GM12878 (cell line): ENCODE data around the gene PKHD1. TPM values are rescaled to one million over a fixed set of nuclear protein-coding genes. Genes with fewer than 3 reads are reported as not detected.

Experiments used
- ATAC-seq: fragments of 200-7000 bp; cut with Tn5 transposase; 3 replicates; pipeline ENCODE4 v1.9.1; 2020; ENCODE audit warnings: mild to moderate bottlenecking, moderate library complexity
- BruUV-seq: library from RNA; stranded (reverse); fragments of 400-500 nt; replicated peaks from 2 replicates; lab custom pipeline; 2021; lab: Mats Ljungman, UMichigan
- CTCF ChIA-PET: fragments of 300-600 bp; sonication (Branson Sonifier 250); formaldehyde crosslinking; extraction: SDS; loops from one replicate; lab custom pipeline; 2021; ENCODE audit warnings: inconsistent platforms; lab: Yijun Ruan, JAX
- POLR2A ChIA-PET: fragments of 350-600 bp; formaldehyde crosslinking; extraction: SDS; loops from one replicate; lab custom pipeline; 2021; ENCODE audit warnings: inconsistent platforms; lab: Charles Lee
- RAD21 ChIA-PET: fragments of 300-600 bp; sonication (Branson Sonifier 250); formaldehyde crosslinking; loops from one replicate; lab custom pipeline; 2023; ENCODE audit warnings: antibody characterized with exemption; ENCODE audit not compliant: unreplicated experiment; lab: Charles Lee
- SMC1A ChIA-PET: fragments of 300-600 bp; sonication (Branson Sonifier 250); formaldehyde crosslinking; loops from one replicate; lab custom pipeline; 2023; ENCODE audit not compliant: unreplicated experiment, uncharacterized antibody; lab: Charles Lee
- DNase-seq: peaks from one replicate; pipeline ENCODE4 v3.0.0-alpha.2; 2011; ENCODE audit warnings: low read depth, low spot score
- FAIRE-seq: peaks from 3 replicates; lab custom pipeline; 2011; peaks lifted over from hg19 to GRCh38; lab: Jason Lieb, UNC
- H2AFZ ChIP-seq: 2 replicates; pipeline ENCODE4 v1.6.0; 2011; ENCODE audit warnings: low read depth, low read length, control low read depth; ENCODE audit not compliant: control insufficient read depth
- H3K27ac ChIP-seq: 2 replicates; pipeline ENCODE4 v1.5.1; 2011; ENCODE audit warnings: control low read depth; ENCODE audit not compliant: control insufficient read depth, insufficient read depth
- H3K27me3 ChIP-seq, 2 experiments: replicated peaks in 1 of 2; 2 replicates each; pipeline versions ENCODE4 v1.6.0 to v1.6.1; 2011; ENCODE audit warnings: low read length in 1 of 2; ENCODE audit not compliant: control insufficient read depth in 2 of 2, insufficient read depth in 2 of 2
- H3K36me3 ChIP-seq, 2 experiments: 2 replicates each; pipeline ENCODE4 v1.5.1; 2011; ENCODE audit warnings: low read length in 1 of 2; ENCODE audit not compliant: control insufficient read depth in 2 of 2, insufficient read depth in 2 of 2
- H3K4me1 ChIP-seq: 2 replicates; pipeline ENCODE4 v1.6.1; 2011; ENCODE audit warnings: mild to moderate bottlenecking, low read length, moderate library complexity, mixed read lengths; ENCODE audit not compliant: control insufficient read depth, insufficient read depth
- H3K4me2 ChIP-seq: 2 replicates; pipeline ENCODE4 v1.6.0; 2011; ENCODE audit warnings: control low read depth; ENCODE audit not compliant: control insufficient read depth, insufficient read depth
- H3K4me3 ChIP-seq: fragments of 200-600 bp; sonication (generic); 2 replicates; pipeline ENCODE4 v1.5.1; 2016
- H3K79me2 ChIP-seq: 2 replicates; pipeline ENCODE4 v1.6.0; 2011; ENCODE audit warnings: low read length; ENCODE audit not compliant: control insufficient read depth, insufficient read depth
- H3K9ac ChIP-seq: 2 replicates; pipeline ENCODE4 v1.8.0; 2011; ENCODE audit warnings: low read length, control low read depth, mixed read lengths; ENCODE audit not compliant: control insufficient read depth, insufficient read depth
- H3K9me3 ChIP-seq: replicated peaks from 3 replicates; pipeline ENCODE4 v1.5.1; 2011; ENCODE audit warnings: mild to moderate bottlenecking, low read length; ENCODE audit not compliant: control insufficient read depth, insufficient read depth
- H4K20me1 ChIP-seq: 2 replicates; pipeline ENCODE4 v1.6.0; 2011; ENCODE audit not compliant: control insufficient read depth, insufficient read depth
- BCL11A ChIP-seq: IDR thresholded peaks from 2 replicates; pipeline ENCODE4 v1.6.1; 2011; ENCODE audit warnings: low read depth, low read length
- E4F1 ChIP-seq: fragments of 450-650 bp; IDR thresholded peaks from 2 replicates; pipeline ENCODE4 v1.6.1; 2018; ENCODE audit warnings: borderline replicate concordance, mild to moderate bottlenecking; ENCODE audit not compliant: partially characterized antibody
- EED ChIP-seq: sonication (generic); IDR thresholded peaks from 2 replicates; pipeline ENCODE4 v1.6.1; 2016; ENCODE audit warnings: antibody characterized with exemption, low read depth
- EGR1 ChIP-seq, 2 experiments: IDR thresholded peaks; 1 replicate in 1 of 2; 2 replicates in 1 of 2; pipeline ENCODE4 v1.6.1; 2011 to 2012; ENCODE audit warnings: low read depth in 2 of 2, low read length in 2 of 2, borderline replicate concordance in 1 of 2, mild to moderate bottlenecking in 1 of 2, moderate library complexity in 1 of 2
- GABPA ChIP-seq: IDR thresholded peaks from 2 replicates; pipeline ENCODE4 v1.6.1; 2014; ENCODE audit warnings: antibody characterized with exemption, low read depth, mild to moderate bottlenecking, inconsistent platforms
- IRF4 ChIP-seq: IDR thresholded peaks from 2 replicates; pipeline ENCODE4 v1.6.1; 2011; ENCODE audit warnings: low read depth, low read length
- JUND ChIP-seq: IDR thresholded peaks from 2 replicates; pipeline ENCODE4 v1.6.1; 2012; ENCODE audit warnings: low read depth, mild to moderate bottlenecking, low read length, improper control_type of control experiment, moderate library complexity
- MEF2A ChIP-seq: IDR thresholded peaks from 2 replicates; pipeline ENCODE4 v1.6.1; 2011; ENCODE audit warnings: low read depth, mild to moderate bottlenecking, low read length, moderate library complexity; ENCODE audit not compliant: insufficient read depth
- MTA2 ChIP-seq: fragments of 450-650 bp; IDR thresholded peaks from 2 replicates; pipeline ENCODE4 v1.6.1; 2016; ENCODE audit warnings: low read depth, mild to moderate bottlenecking, moderate library complexity
- MTA3 ChIP-seq: IDR thresholded peaks from 2 replicates; pipeline ENCODE4 v1.6.1; 2012; ENCODE audit warnings: low read length, inconsistent platforms, borderline replicate concordance
- MYC ChIP-seq: IDR thresholded peaks from 2 replicates; pipeline ENCODE4 v1.6.1; 2011; ENCODE audit warnings: mild to moderate bottlenecking, low read length, moderate library complexity, inconsistent platforms; ENCODE audit not compliant: insufficient read depth, insufficient replicate concordance, insufficient read length, severe bottlenecking
- NR2F1 ChIP-seq: fragments of 450-650 bp; conservative IDR thresholded peaks from 2 replicates; pipeline ENCODE4 v1.6.1; 2017; ENCODE audit warnings: mild to moderate bottlenecking
- RAD21 ChIP-seq: IDR thresholded peaks from 2 replicates; pipeline ENCODE4 v1.6.1; 2011; ENCODE audit warnings: mild to moderate bottlenecking, low read depth, low read length, moderate library complexity; ENCODE audit not compliant: insufficient read depth
- RFX5 ChIP-seq: IDR thresholded peaks from 2 replicates; pipeline ENCODE4 v1.6.1; 2011; ENCODE audit warnings: low read depth, low read length, improper control_type of control experiment
- USF2 ChIP-seq: IDR thresholded peaks from 2 replicates; pipeline ENCODE4 v1.6.1; 2011; ENCODE audit warnings: low read depth, low read length, improper control_type of control experiment, borderline replicate concordance
- ZBED1 ChIP-seq: IDR thresholded peaks from 2 replicates; pipeline ENCODE4 v1.6.1; 2016; ENCODE audit warnings: borderline replicate concordance
- ZNF207 ChIP-seq: fragments of 450-650 bp; IDR thresholded peaks from 2 replicates; pipeline ENCODE4 v1.6.1; 2014; ENCODE audit warnings: antibody characterized with exemption, mild to moderate bottlenecking, borderline replicate concordance
- WGBS: methylation state at CpG from one replicate; pipeline ENCODE4 v1.1.6; 2016; ENCODE audit warnings: low lambda C conversion rate; ENCODE audit not compliant: insufficient replicate concordance, insufficient coverage; ENCODE audit errors: missing lambda C conversion rate; 5-methylcytosine and 5-hydroxymethylcytosine counted together
- in situ Hi-C: fragments of 300-500 bp; cut with MboI; formaldehyde crosslinking; loops from 9 replicates; pipeline ENCODE4 v1.14.3; 2018; ENCODE audit warnings: mixed read lengths
- intact Hi-C: fragments of 100-400 bp; cut with micrococcal nuclease; formaldehyde crosslinking; loops from one replicate; pipeline ENCODE4 v1.14.2; 2022; ENCODE audit not compliant: unreplicated experiment
- polyA plus RNA-seq, 11 experiments: library from polyadenylated mRNA; depleted of rRNA in 4 of 11; unstranded in 6 of 11; stranded (reverse) in 5 of 11; fragments of >200 nt; fragmentation: Nextera tagmentation in 4 of 11; fragmentation: Illumina TruSeq in 1 of 11; extraction: Ambion mirVana in 4 of 11; extraction: Trizol in 1 of 11; gene quantifications; 1 replicate in 1 of 11; 2 replicates in 10 of 11; pipeline versions ENCODE4 v1.2.1 to v1.2.3, GENCODE V29; 2011 to 2016; ENCODE audit warnings: inconsistent platforms in 2 of 11, missing spikeins in 2 of 11, low read depth in 1 of 11
- total RNA-seq, 4 experiments: library from RNA; depleted of rRNA in 3 of 4; stranded (reverse); fragments of >200 nt in 3 of 4; fragmentation: Illumina TruSeq in 1 of 4; extraction: Trizol in 1 of 4; gene quantifications; 2 replicates each; pipeline versions ENCODE4 v1.2.1 to v1.2.3, GENCODE V29; 2013 to 2021

PKHD1 gene
- total and polyA plus RNA-seq, 10 of the 15 experiments (the other 5 are each of a cell fraction or from before 2014, with no cell fraction given) = under 0.01 to 0.90 (median 0.02) TPM; not detected in 1

- in situ Hi-C loops (no loop called here), intact Hi-C loops (loop anchor here (5.0 kb wide), 1 partner anchor 1026 kb away; the partner anchor contains the start of gene TFAP2B)
- POLR2A ChIA-PET = no interaction called here
- Histone ChIP-seq H3K9ac (no peak overlapping the region), H3K9me3 (no peaks in the 10 kb centered on the region), H3K4me3 (no peak overlapping the region), H3K27me3 (peaks cover 0 to 2% of the 10 kb centered on the region in 2 experiments; a peak in 2 of 4 replicates), H2AFZ (no peak overlapping the region), H3K4me1 (no peaks in the 10 kb centered on the region), H3K4me2 (no peak overlapping the region), H3K27ac (no peak overlapping the region), H4K20me1 (no peaks in the 10 kb centered on the region; the same call in 1 of the 2 replicates), H3K36me3 (no peaks in the 10 kb centered on the region), H3K79me2 (no peaks in the 10 kb centered on the region)
- no peak for DNase-seq
- SMC1A ChIA-PET = interaction anchor here (0.6 to 2.1 kb wide), 7 partner anchors 11 to 1770 kb away, joined by 3 to 6 read pairs (median 3); no protein-coding TSS in a partner anchor
- TF ChIP-seq E4F1 (no peak), MTA3 (no peak), EGR1 (IDR thresholded peaks at IDR 0.05; ENCODE audit: borderline replicate concordance in 1 of 2, low read depth in 2 of 2, low read length in 2 of 2) (no peak), GABPA (no peak), RFX5 (no peak), JUND (no peak), EED (no peak), IRF4 (no peak), USF2 (no peak), ZNF207 (no peak), MYC (no peak), BCL11A (no peak), RAD21 (no peak), NR2F1 (no peak), ZBED1 (no peak), MTA2 (no peak), MEF2A (no peak)
- peak; percentile 24; the same call in 1 of the 3 replicates for ATAC-seq
- BruUV-seq = no TSS peak
- WGBS = 49% methylated on average over 8 of the region's 8 CpGs
- no peak for FAIRE-seq
- RAD21 ChIA-PET = interaction anchor here (1.0 kb wide), 1 partner anchor 58 kb away, joined by 3 read pairs; no protein-coding TSS in a partner anchor
- CTCF ChIA-PET = interaction anchor here (1.2 to 2.2 kb wide), 5 partner anchors 8 to 283 kb away, joined by 3 to 9 read pairs (median 4); no protein-coding TSS in a partner anchor
Measured at GRCh38 chr6:51842804-51843378, 244.5 kb downstream of the PKHD1 start.
